H9 (cell line): ENCODE measurements around the gene ZDHHC16. TPM values are rescaled to one million over a fixed set of nuclear protein-coding genes. Genes with fewer than 3 reads are reported as not detected.
A peak's percentile ranks its signal among the peaks of the same experiment; 100 is the strongest.

Experiments
- DNase-seq: peaks from one replicate; pipeline ENCODE4 v3.0.0-alpha.2; 2017
- H2AFZ ChIP-seq: one replicate; pipeline ENCODE4 v1.6.1; 2013; ENCODE audit warnings: mild to moderate bottlenecking, low read length, control low read depth, moderate library complexity
- H2AK5ac ChIP-seq: 2 replicates; pipeline ENCODE4 v1.6.1; 2013; ENCODE audit warnings: low read length, control low read depth, mixed read lengths; ENCODE audit not compliant: insufficient read length
- H2BK120ac ChIP-seq: one replicate; pipeline ENCODE4 v1.6.1; 2013; ENCODE audit warnings: low read depth, mild to moderate bottlenecking, low read length, control low read depth, inconsistent platforms; ENCODE audit not compliant: poor library complexity, severe bottlenecking
- H2BK12ac ChIP-seq: 2 replicates; pipeline ENCODE4 v1.6.1; 2013; ENCODE audit warnings: low read length, control low read depth, mixed read lengths, low read depth; ENCODE audit not compliant: insufficient read length
- H2BK15ac ChIP-seq: 2 replicates; pipeline ENCODE4 v1.6.1; 2013; ENCODE audit warnings: low read depth, low read length, control low read depth
- H2BK20ac ChIP-seq: one replicate; pipeline ENCODE4 v1.6.1; 2013; ENCODE audit warnings: low read depth, mild to moderate bottlenecking, low read length, control low read depth, inconsistent platforms; ENCODE audit not compliant: poor library complexity, severe bottlenecking
- H2BK5ac ChIP-seq: 2 replicates; pipeline ENCODE4 v1.6.1; 2013; ENCODE audit warnings: low read length, control low read depth, mixed read lengths; ENCODE audit not compliant: insufficient read length
- H3K14ac ChIP-seq: 2 replicates; pipeline ENCODE4 v1.6.1; 2013; ENCODE audit warnings: low read length, control low read depth; ENCODE audit not compliant: insufficient read depth
- H3K18ac ChIP-seq: 2 replicates; pipeline ENCODE4 v1.6.1; 2013; ENCODE audit warnings: low read depth, mild to moderate bottlenecking, mixed read lengths, low read length, control low read depth; ENCODE audit not compliant: insufficient read length
- H3K23ac ChIP-seq: 2 replicates; pipeline ENCODE4 v1.6.1; 2013; ENCODE audit warnings: low read length, control low read depth, mixed read lengths, low read depth; ENCODE audit not compliant: insufficient read length
- H3K23me2 ChIP-seq: 2 replicates; pipeline ENCODE4 v1.6.1; 2013; ENCODE audit warnings: low read depth, mild to moderate bottlenecking, mixed read lengths, low read length, control low read depth; ENCODE audit not compliant: insufficient read length, poor library complexity, severe bottlenecking
- H3K27ac ChIP-seq: 2 replicates; pipeline ENCODE4 v1.5.1; 2013; ENCODE audit warnings: low read length, control low read depth, mixed read lengths, low read depth; ENCODE audit not compliant: insufficient read length
- H3K27me3 ChIP-seq: 2 replicates; pipeline ENCODE4 v1.6.1; 2013; ENCODE audit warnings: low read length, control low read depth, inconsistent platforms; ENCODE audit not compliant: insufficient read depth
- H3K4ac ChIP-seq: 2 replicates; pipeline ENCODE4 v1.6.1; 2013; ENCODE audit warnings: low read depth, mild to moderate bottlenecking, control low read depth, inconsistent platforms, low read length, moderate library complexity
- H3K4me1 ChIP-seq: 2 replicates; pipeline ENCODE4 v1.6.1; 2013; ENCODE audit warnings: low read length, control low read depth, inconsistent platforms; ENCODE audit not compliant: insufficient read depth
- H3K4me2 ChIP-seq: 2 replicates; pipeline ENCODE4 v1.6.1; 2013; ENCODE audit warnings: low read length, control low read depth, mixed read lengths; ENCODE audit not compliant: insufficient read length, insufficient read depth
- H3K56ac ChIP-seq: 2 replicates; pipeline ENCODE4 v1.6.1; 2013; ENCODE audit warnings: low read depth, mild to moderate bottlenecking, mixed read lengths, low read length, control low read depth; ENCODE audit not compliant: insufficient read length
- H3K79me1 ChIP-seq: 2 replicates; pipeline ENCODE4 v1.6.1; 2013; ENCODE audit warnings: low read depth, mild to moderate bottlenecking, moderate library complexity, low read length, control low read depth, inconsistent platforms; ENCODE audit not compliant: insufficient read depth, poor library complexity, severe bottlenecking
- H3K79me2 ChIP-seq: 2 replicates; pipeline ENCODE4 v1.6.1; 2013; ENCODE audit warnings: low read length, control low read depth, inconsistent platforms; ENCODE audit not compliant: insufficient read depth
- H3K9ac ChIP-seq: 2 replicates; pipeline ENCODE4 v1.6.1; 2013; ENCODE audit warnings: low read length, control low read depth, mixed read lengths; ENCODE audit not compliant: insufficient read length; ENCODE audit errors: extremely low read depth
- H3K9me3 ChIP-seq: one replicate; pipeline ENCODE4 v1.6.1; 2013; ENCODE audit warnings: low read depth, low read length, inconsistent platforms; ENCODE audit not compliant: control insufficient read depth
- H3T11ph ChIP-seq: one replicate; pipeline ENCODE4 v1.6.1; 2013; ENCODE audit warnings: mild to moderate bottlenecking, low read length, control low read depth, inconsistent platforms
- H4K20me1 ChIP-seq: one replicate; pipeline ENCODE4 v1.6.1; 2013; ENCODE audit not compliant: control insufficient read depth, insufficient read length, insufficient read depth
- H4K5ac ChIP-seq: 2 replicates; pipeline ENCODE4 v1.6.1; 2013; ENCODE audit warnings: low read depth, mild to moderate bottlenecking, mixed read lengths, low read length, control low read depth; ENCODE audit not compliant: insufficient read length
- H4K8ac ChIP-seq: replicated peaks from 2 replicates; pipeline ENCODE4 v1.6.1; 2013; ENCODE audit warnings: low read length, control low read depth, mixed read lengths, low read depth; ENCODE audit not compliant: insufficient read length
- H4K91ac ChIP-seq: 2 replicates; pipeline ENCODE4 v1.6.1; 2013; ENCODE audit warnings: low read depth, mild to moderate bottlenecking, moderate library complexity, mixed read lengths, low read length, control low read depth; ENCODE audit not compliant: insufficient read length
- H3K27ac Mint-ChIP-seq, 3 experiments: 2 replicates in 2 of 3; 3 replicates in 1 of 3; pipeline ENCODE4 v1.8.0; 2020 to 2021; ENCODE audit warnings: mixed read lengths in 3 of 3, mild to moderate bottlenecking in 1 of 3, moderate library complexity in 1 of 3
- H3K27me3 Mint-ChIP-seq: 2 replicates; pipeline ENCODE4 v1.8.0; 2021; ENCODE audit warnings: low read depth, mild to moderate bottlenecking, moderate library complexity, mixed read lengths
- H3K36me3 Mint-ChIP-seq, 3 experiments: 2 replicates in 2 of 3; 3 replicates in 1 of 3; pipeline ENCODE4 v1.8.0; 2020 to 2021; ENCODE audit warnings: low read depth in 3 of 3, mixed read lengths in 3 of 3; ENCODE audit not compliant: insufficient read depth in 1 of 3
- H3K4me1 Mint-ChIP-seq, 2 experiments: 2 replicates each; pipeline ENCODE4 v1.8.0; 2020; ENCODE audit warnings: mixed read lengths in 2 of 2
- H3K4me3 Mint-ChIP-seq, 2 experiments: 2 replicates in 1 of 2; 3 replicates in 1 of 2; pipeline ENCODE4 v1.8.0; 2020 to 2021; ENCODE audit warnings: mild to moderate bottlenecking in 2 of 2, mixed read lengths in 2 of 2, moderate library complexity in 1 of 2
- H3K9me3 Mint-ChIP-seq, 2 experiments: 2 replicates in 1 of 2; 3 replicates in 1 of 2; pipeline ENCODE4 v1.8.0; 2020; ENCODE audit warnings: mild to moderate bottlenecking in 2 of 2, mixed read lengths in 2 of 2, moderate library complexity in 1 of 2
- WGBS: extraction: QIAGEN DNeasy Blood & Tissue Kit; methylation state at CpG from one replicate; pipeline ENCODE4 v1.1.7; 2013; ENCODE audit warnings: missing lambda C conversion rate, low lambda C conversion rate, mixed read lengths; ENCODE audit not compliant: insufficient read length; ENCODE audit errors: extremely low coverage; 5-methylcytosine and 5-hydroxymethylcytosine counted together
- total RNA-seq: library from RNA; stranded (reverse); gene quantifications from 2 replicates; pipeline ENCODE4 v1.2.1, GENCODE V29; 2021
- TF ChIP-seq, protein P1 (sequence below): fragments of 200-600 bp; sonication (generic); conservative IDR thresholded peaks from 3 replicates; pipeline ENCODE4 v1.8.0; 2021; ENCODE audit warnings: antibody characterized with exemption, mild to moderate bottlenecking

The ZDHHC16 gene
- total RNA-seq, 1 experiment from 2014 or later, result 45.4 TPM

DNA sequence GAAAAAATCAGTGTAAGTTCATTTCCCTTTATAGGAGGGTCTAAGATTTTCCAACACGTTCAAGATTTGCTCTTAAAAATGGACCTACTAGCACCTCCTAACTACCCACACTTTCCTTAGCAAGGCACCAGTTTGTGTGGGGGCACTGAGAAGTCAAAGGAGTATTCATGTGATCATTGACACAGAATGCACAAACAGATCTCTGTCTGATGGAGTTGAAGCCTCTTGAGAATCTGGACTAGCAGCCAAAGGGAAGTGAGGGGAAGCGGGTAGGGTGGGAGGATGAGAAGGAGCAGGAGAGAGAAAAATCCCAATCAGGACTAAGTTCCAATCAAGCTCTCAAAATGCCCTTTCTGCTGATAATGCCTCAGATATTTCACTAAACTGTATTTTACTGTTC, 48.2 kb downstream of the ZDHHC16 start:
- H3K27ac Mint-ChIP-seq, result 0 out of 7 replicates have a peak overlapping the region, but pooled peaks of 1 of the 3 experiments have one; percentile 24
- H3K79me1 ChIP-seq, result peaks cover 7% of the 10 kb centered on the region
- H3K23me2 ChIP-seq, result peaks cover 7% of the 10 kb centered on the region
- H3K23ac ChIP-seq, result no peak overlapping the region
- H3K18ac ChIP-seq, result no peak overlapping the region
- no peak overlapping the region for H2BK20ac ChIP-seq
- no peak overlapping the region for H4K5ac ChIP-seq
- no CpG with 5 or more reads among the region's 2 CpGs for WGBS
- peaks cover 6% of the 10 kb centered on the region; the same call in 1 of the 2 replicates for H3K4me1 ChIP-seq
- peaks cover 41 to 44% of the 10 kb centered on the region in 2 experiments for H3K4me1 Mint-ChIP-seq
- peaks cover 39% of the 10 kb centered on the region; the same call in 1 of the 2 replicates for H3K79me2 ChIP-seq
- no peak overlapping the region for H3K4ac ChIP-seq
- no peak overlapping the region for H4K8ac ChIP-seq
- H2BK5ac ChIP-seq, result no peak overlapping the region
- no peaks in the 10 kb centered on the region for H3K9me3 ChIP-seq
- no peak overlapping the region for H4K91ac ChIP-seq
- H3K14ac ChIP-seq, result no peak overlapping the region
- H3K36me3 Mint-ChIP-seq, result peaks cover 0 to 6% (median 4%) of the 10 kb centered on the region in 3 experiments; a peak in 5 of 7 replicates
- no peak overlapping the region for H3K9ac ChIP-seq
- no peak overlapping the region for H2AK5ac ChIP-seq
- H3K9me3 Mint-ChIP-seq, result no peaks in the 10 kb centered on the region
- TF ChIP-seq, protein P1, sequence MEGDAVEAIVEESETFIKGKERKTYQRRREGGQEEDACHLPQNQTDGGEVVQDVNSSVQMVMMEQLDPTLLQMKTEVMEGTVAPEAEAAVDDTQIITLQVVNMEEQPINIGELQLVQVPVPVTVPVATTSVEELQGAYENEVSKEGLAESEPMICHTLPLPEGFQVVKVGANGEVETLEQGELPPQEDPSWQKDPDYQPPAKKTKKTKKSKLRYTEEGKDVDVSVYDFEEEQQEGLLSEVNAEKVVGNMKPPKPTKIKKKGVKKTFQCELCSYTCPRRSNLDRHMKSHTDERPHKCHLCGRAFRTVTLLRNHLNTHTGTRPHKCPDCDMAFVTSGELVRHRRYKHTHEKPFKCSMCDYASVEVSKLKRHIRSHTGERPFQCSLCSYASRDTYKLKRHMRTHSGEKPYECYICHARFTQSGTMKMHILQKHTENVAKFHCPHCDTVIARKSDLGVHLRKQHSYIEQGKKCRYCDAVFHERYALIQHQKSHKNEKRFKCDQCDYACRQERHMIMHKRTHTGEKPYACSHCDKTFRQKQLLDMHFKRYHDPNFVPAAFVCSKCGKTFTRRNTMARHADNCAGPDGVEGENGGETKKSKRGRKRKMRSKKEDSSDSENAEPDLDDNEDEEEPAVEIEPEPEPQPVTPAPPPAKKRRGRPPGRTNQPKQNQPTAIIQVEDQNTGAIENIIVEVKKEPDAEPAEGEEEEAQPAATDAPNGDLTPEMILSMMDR, result no peak
- no peak overlapping the region for H3K56ac ChIP-seq
- no peak overlapping the region for H2BK120ac ChIP-seq
- no peaks in the 10 kb centered on the region; the same call in 1 of the 2 replicates for H3K27me3 Mint-ChIP-seq
- no peak overlapping the region for H2BK15ac ChIP-seq
- H3K4me3 Mint-ChIP-seq, result no peak overlapping the region
- no peak overlapping the region for H3T11ph ChIP-seq
- H4K20me1 ChIP-seq, result no peaks in the 10 kb centered on the region
- H3K27ac ChIP-seq, result no peak overlapping the region
- H3K27me3 ChIP-seq, result no peaks in the 10 kb centered on the region
- H2AFZ ChIP-seq, result no peak overlapping the region
- no peak for DNase-seq
- no peak overlapping the region for H3K4me2 ChIP-seq
- H2BK12ac ChIP-seq, result no peak overlapping the region
